Lung microvascular endothelial cell (primary cell): Measurements from ENCODE around the gene CEP295NL. TPM values are rescaled to one million over a fixed set of nuclear protein-coding genes. Genes with fewer than 3 reads are reported as not detected.

Source experiments
- DNase-seq, 2 donors: peaks; one replicate each; pipeline versions ENCODE4 v3.0.0 to v3.0.0-alpha.2; 2010; ENCODE audit warnings: low read depth in 2 of 2
- total RNA-seq: library from RNA; depleted of rRNA; stranded (reverse); fragments of >200 nt; gene quantifications from 2 replicates; pipeline ENCODE4 v1.2.1, GENCODE V29; 2014

Gene CEP295NL
- total RNA-seq, 1 donor from 2014 or later, result 4.4 TPM

- DNase-seq, result peak; percentile 80 to 86
Measured at GRCh38 chr17:78865682-78866390, 37.2 kb downstream of the CEP295NL start.

- DNase-seq, result no peak
Measured at GRCh38 chr17:78864117-78864516, 38.9 kb downstream of the CEP295NL start.

GRCh38 chr17:78862073-78863023 lies 40.7 kb downstream of the CEP295NL start:
- DNase-seq, result peak; percentile 92 to 96

GRCh38 chr17:78861229-78861628 lies 41.8 kb downstream of the CEP295NL start:
- no peak for DNase-seq

- peak in 1 of 2 donors; percentile 35 for DNase-seq
Measured at GRCh38 chr17:78859051-78859450, 44.0 kb downstream of the CEP295NL start.

GRCh38 chr17:78857266-78857665 lies 45.7 kb downstream of the CEP295NL start:
- DNase-seq, result no peak

- DNase-seq, result no peak
Measured at GRCh38 chr17:78855561-78856165, 47.3 kb downstream of the CEP295NL start.

- DNase-seq, result no peak
Measured at GRCh38 chr17:78854508-78854907, 48.5 kb downstream of the CEP295NL start.

GRCh38 chr17:78853926-78854394 lies 49.0 kb downstream of the CEP295NL start:
- no peak for DNase-seq

GRCh38 chr17:78852709-78853121 lies 50.3 kb downstream of the CEP295NL start:
- no peak for DNase-seq

- DNase-seq, result no peak
Measured at GRCh38 chr17:78849026-78849425, 54.0 kb downstream of the CEP295NL start.

GRCh38 chr17:78847052-78847451 lies 55.9 kb downstream of the CEP295NL start:
- DNase-seq, result no peak

- peak; percentile 71 to 80 for DNase-seq
Measured at GRCh38 chr17:78844301-78845005, 58.5 kb downstream of the CEP295NL start.

- peak; percentile 40 to 50 for DNase-seq
Measured at GRCh38 chr17:78842881-78843565, 60.0 kb downstream of the CEP295NL start.

GRCh38 chr17:78840780-78841611 lies 62.0 kb downstream of the CEP295NL start, which contains the start of gene USP36:
USP36 (minus strand) TSS chr17:78840814; CDS start chr17:78836363, 4,451 bp downstream.
- DNase-seq, result peak; percentile 100
